ENCODE data around the gene S1PR3. TPM values are rescaled to one million over a fixed set of nuclear protein-coding genes. Genes with fewer than 3 reads are reported as not detected.
A peak's percentile ranks its signal among the peaks of the same experiment; 100 is the strongest.
"Not testable (repeated sequence)": the region's sequence is repeated elsewhere in the genome, so short reads cannot be mapped to it uniquely, and the experiment has no call there.

The S1PR3 gene
- total RNA-seq: 3.4 and 3.8 TPM in 2 replicates

DNA sequence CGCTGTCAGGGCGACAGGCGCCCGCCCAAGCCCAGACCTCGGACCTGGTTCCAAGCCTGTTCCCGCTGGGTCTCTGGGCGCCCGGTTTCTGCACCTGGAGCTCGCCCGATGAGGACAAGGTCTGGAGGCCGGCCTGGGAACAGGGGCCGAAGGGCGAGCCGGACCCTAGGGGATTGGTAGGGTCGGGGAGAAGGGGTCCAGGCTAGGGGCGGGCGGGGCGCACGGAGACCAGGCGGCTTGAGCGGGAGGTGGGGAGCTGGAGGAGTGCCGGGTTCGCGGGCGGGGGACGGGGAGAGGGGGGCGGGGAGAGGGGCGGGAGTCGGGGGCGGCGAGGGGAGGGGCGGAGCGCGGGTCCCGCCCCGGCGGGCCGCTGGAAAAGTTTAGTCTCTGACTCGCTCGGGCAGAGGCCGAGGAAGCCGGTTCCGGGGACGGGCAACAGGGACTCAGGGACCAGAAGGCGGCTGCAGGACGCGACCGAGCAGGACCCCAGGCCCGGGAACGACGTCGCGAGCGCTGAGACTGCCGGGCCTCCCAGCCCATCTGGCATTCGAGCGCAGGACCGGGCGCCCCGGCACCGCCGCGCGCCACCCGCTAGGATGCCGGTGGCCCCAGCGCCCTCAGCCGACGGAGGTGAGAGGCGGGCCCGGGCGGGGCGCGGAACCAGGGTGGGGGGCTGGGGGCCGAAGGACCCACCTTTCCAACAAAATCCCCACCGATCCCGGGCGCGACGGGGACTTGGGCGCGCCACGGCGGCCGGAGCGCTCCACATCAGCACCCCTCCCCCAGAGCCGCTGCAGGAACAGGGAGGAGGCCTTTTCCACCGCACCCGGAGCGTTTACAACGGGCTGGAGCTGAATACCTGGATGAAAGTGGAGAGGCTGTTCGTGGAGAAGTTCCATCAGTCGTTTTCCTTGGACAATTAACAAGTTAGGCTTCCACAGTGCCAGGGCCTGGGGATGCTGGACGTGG, at the start of gene S1PR3:
Gene S1PR3 (plus strand): TSS at position 403 of the 969 bp plus-strand sequence. CDS start 9,733 bp downstream, outside the sequence.
- H3K27ac Mint-ChIP-seq: no peak within 1 kb of the TSS
- intact Hi-C loops (cut with micrococcal nuclease): no loop called here
- peaks cover 22% of the 10 kb centered on the region for H3K4me1 Mint-ChIP-seq
- no peaks in the 10 kb centered on the region for H3K9me3 Mint-ChIP-seq
- peak within 1 kb of the TSS; percentile 71 for H3K4me3 Mint-ChIP-seq
- H3K36me3 Mint-ChIP-seq (ENCODE audit: low read depth): no peaks in the 10 kb centered on the region
- H3K27me3 Mint-ChIP-seq: peaks cover 37% of the 10 kb centered on the region
- DNase-seq: peak; percentile 75

DNA sequence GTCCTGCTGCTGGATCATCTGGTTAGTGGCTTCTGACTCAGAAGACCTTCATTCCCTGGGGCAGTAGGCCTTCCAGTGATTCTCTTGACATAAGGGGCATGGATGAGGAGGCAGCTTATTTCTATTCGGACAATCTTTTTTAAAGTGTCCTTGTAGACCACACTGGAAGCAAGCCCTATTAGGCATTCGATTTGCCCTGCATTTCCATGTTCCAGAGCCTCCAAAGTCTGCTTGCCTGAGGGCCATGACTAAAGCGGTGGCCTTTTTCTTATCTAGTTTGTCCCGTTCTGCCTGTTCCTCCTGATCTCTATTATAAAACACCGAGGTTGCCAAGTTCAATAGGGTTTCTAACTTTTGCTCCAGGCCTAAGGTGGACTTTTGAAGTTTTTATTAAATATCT, 49.7 kb upstream of the S1PR3 start:
- intact Hi-C loops (cut with micrococcal nuclease); H3K9me3 Mint-ChIP-seq; H3K27ac Mint-ChIP-seq; H3K4me1 Mint-ChIP-seq; H3K4me3 Mint-ChIP-seq; DNase-seq; H3K36me3 Mint-ChIP-seq (ENCODE audit: low read depth): not testable (repeated sequence)
- H3K27me3 Mint-ChIP-seq: peaks cover 14% of the 10 kb centered on the region

DNA sequence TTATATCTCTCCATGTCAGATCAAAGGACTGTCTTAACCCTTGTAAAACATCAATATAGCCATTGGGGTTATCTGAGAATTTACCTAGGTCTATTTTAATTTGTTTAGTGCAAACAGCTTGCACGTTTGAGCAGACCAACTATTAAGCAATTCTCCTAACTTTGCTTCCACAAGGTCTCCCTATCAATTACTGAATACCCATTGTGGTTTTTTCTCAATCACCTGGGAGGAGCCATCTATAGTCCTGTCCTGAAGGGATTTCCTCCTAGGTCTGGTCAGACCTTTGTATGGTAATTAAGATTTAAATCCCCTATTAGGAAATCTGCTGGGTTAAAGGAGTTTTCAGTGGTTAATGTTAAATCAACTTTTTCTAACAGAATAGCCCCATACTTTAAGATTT, 48.9 kb upstream of the S1PR3 start:
- Mint-ChIP-seq H3K27me3 (peaks cover 15% of the 10 kb centered on the region), H3K9me3 (no peaks in the 10 kb centered on the region), H3K27ac (no peak overlapping the region), H3K4me1 (no peaks in the 10 kb centered on the region), H3K4me3 (no peak overlapping the region), H3K36me3 (ENCODE audit: low read depth) (no peaks in the 10 kb centered on the region)
- intact Hi-C loops (cut with micrococcal nuclease): no loop called here
- DNase-seq: no peak

GRCh38 chr9:88945636-88946333, 45.5 kb upstream of the S1PR3 start:
- no peak for DNase-seq
- no peak overlapping the region for H3K4me3 Mint-ChIP-seq
- intact Hi-C loops (cut with micrococcal nuclease): no loop called here
- peaks cover 6% of the 10 kb centered on the region for H3K4me1 Mint-ChIP-seq
- peaks cover 15% of the 10 kb centered on the region for H3K27me3 Mint-ChIP-seq
- H3K9me3 Mint-ChIP-seq: no peaks in the 10 kb centered on the region
- H3K36me3 Mint-ChIP-seq (ENCODE audit: low read depth): no peaks in the 10 kb centered on the region
- H3K27ac Mint-ChIP-seq: no peak overlapping the region

DNA sequence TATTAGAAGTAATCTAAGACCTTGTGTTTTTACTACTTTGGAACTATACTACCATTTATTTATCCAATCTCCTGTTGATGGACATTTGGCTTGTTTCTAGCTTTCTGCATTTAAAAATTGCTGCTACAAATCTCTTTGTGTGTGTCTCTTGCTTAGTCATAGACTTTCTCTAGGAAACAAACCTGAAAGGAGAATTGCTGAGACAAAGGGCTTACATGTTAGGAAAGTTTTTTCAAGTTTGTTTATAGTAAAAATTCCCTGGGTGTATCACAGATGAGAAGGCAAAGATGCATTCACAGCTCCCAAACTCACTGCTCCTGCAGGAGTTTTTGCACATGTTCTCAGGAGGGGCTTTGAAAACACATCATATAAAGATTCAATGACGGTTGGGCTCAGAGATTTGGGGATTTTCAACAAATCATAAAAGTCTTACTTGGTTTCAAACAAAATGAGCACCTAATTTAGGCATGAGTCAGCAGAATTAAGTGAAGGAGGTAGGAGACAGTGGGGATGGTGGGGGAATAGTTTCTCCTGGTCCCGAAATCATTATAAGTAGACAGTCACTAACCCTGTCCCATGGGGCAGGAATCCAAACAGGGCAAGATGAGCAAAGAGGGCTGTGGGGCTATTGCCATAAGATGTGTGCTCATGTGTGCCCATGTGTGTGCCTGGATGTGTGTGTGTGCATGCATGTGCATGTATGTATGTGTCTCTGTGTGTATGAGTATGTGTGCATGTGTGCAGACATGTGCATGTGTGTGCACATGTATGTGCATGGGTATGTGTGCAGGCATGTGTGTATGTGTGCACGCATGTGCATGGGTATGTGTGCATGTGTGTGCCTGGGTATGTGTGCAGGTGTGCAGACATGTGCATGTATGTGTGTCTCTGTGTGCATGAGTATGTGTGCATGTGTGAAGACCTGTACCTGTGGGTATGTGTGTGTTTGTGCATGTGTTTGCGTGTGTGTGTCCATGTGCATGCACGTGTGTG, 43.4 kb upstream of the S1PR3 start:
- Mint-ChIP-seq H3K27ac (no peak overlapping the region), H3K9me3 (no peaks in the 10 kb centered on the region), H3K4me3 (no peak overlapping the region), H3K36me3 (ENCODE audit: low read depth) (no peaks in the 10 kb centered on the region), H3K27me3 (peaks cover 15% of the 10 kb centered on the region), H3K4me1 (peaks cover 6% of the 10 kb centered on the region)
- DNase-seq: no peak
- intact Hi-C loops (cut with micrococcal nuclease): no loop called here

GRCh38 chr9:88949425-88949824, 41.8 kb upstream of the S1PR3 start:
- no peak for DNase-seq
- intact Hi-C loops (cut with micrococcal nuclease): no loop called here
- Mint-ChIP-seq H3K4me1 (peaks cover 8% of the 10 kb centered on the region), H3K27ac (no peak overlapping the region), H3K27me3 (peaks cover 17% of the 10 kb centered on the region), H3K36me3 (ENCODE audit: low read depth) (no peaks in the 10 kb centered on the region), H3K4me3 (no peak overlapping the region), H3K9me3 (no peaks in the 10 kb centered on the region)

- Mint-ChIP-seq H3K27ac (no peak overlapping the region), H3K4me1 (peaks cover 8% of the 10 kb centered on the region), H3K4me3 (no peak overlapping the region), H3K27me3 (peaks cover 15% of the 10 kb centered on the region), H3K36me3 (ENCODE audit: low read depth) (no peaks in the 10 kb centered on the region), H3K9me3 (no peaks in the 10 kb centered on the region)
- intact Hi-C loops (cut with micrococcal nuclease): loop anchor here (5.0 kb wide), 1 partner anchor 37 kb away; no protein-coding TSS in a partner anchor
- DNase-seq: no peak
Measured at GRCh38 chr9:88949961-88950340, 41.3 kb upstream of the S1PR3 start.

- Mint-ChIP-seq H3K4me1 (peaks cover 8% of the 10 kb centered on the region), H3K36me3 (ENCODE audit: low read depth) (no peaks in the 10 kb centered on the region), H3K27ac (no peak overlapping the region), H3K4me3 (no peak overlapping the region), H3K27me3 (peaks cover 11% of the 10 kb centered on the region), H3K9me3 (no peaks in the 10 kb centered on the region)
- DNase-seq: no peak
- intact Hi-C loops (cut with micrococcal nuclease): loop anchor here (5.0 kb wide), 1 partner anchor 37 kb away; no protein-coding TSS in a partner anchor
Measured at GRCh38 chr9:88950341-88951154, 40.7 kb upstream of the S1PR3 start.

- H3K9me3 Mint-ChIP-seq: no peaks in the 10 kb centered on the region
- no peak overlapping the region for H3K27ac Mint-ChIP-seq
- no peaks in the 10 kb centered on the region for H3K36me3 Mint-ChIP-seq (ENCODE audit: low read depth)
- DNase-seq: no peak
- intact Hi-C loops (cut with micrococcal nuclease): loop anchor here (5.0 kb wide), 1 partner anchor 36 kb away; no protein-coding TSS in a partner anchor
- peaks cover 8% of the 10 kb centered on the region for H3K4me1 Mint-ChIP-seq
- H3K27me3 Mint-ChIP-seq: peaks cover 11% of the 10 kb centered on the region
- no peak overlapping the region for H3K4me3 Mint-ChIP-seq
Measured at GRCh38 chr9:88951155-88951542, 40.1 kb upstream of the S1PR3 start.

DNA sequence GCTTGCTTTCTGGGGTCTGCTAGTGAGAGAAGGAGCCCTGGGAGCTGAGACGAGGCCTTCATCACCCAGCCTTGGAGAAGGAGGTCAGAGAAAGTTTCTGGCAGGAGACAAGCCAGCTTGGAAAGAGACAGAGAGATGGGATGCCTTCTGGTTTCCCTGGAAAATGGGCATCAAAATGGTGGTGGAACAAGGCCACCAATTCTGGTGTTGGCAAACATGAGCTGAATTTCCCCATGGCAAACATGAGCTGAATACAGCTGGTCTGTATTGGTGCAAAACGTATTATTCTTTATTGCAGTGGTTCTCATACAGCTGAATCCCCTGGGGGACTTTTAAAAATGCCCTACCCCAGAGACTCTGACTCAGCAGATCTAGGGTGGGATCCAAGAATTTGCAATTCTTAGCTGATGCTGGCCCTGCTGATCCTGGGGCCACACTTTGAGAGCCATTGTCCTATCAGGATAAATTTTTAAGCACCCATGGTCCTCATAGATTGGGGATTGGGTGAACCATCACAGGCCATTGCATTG, 39.1 kb upstream of the S1PR3 start:
- H3K27me3 Mint-ChIP-seq: peaks cover 9% of the 10 kb centered on the region
- intact Hi-C loops (cut with micrococcal nuclease): loop anchor here (5.0 kb wide), 1 partner anchor 35 kb away; no protein-coding TSS in a partner anchor

DNA sequence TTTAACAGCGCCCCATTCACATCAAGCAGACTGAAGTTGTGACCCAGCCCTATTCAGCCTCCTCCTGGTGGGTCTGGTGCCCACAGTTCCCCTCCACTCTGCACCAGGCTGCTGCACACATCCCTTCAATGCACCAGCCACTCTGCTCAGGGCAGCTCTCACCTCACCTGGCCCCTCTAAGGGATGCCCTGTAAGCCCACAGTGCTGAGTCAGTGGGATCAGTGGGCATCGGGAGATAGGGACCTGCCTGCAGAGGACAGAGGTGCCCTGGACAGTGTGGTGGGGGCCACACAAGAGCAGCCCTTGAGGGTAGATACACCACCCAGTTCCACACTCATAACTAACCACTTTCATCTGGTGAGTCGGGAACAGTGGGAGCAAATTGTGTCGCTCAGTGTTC, 38.3 kb upstream of the S1PR3 start:
- H3K9me3 Mint-ChIP-seq: no peaks in the 10 kb centered on the region
- intact Hi-C loops (cut with micrococcal nuclease): loop anchor here (5.0 kb wide), 1 partner anchor 34 kb away; no protein-coding TSS in a partner anchor

More for the DNA sequence above, 39.1 kb upstream of the S1PR3 start:
- peaks cover 8% of the 10 kb centered on the region for H3K4me1 Mint-ChIP-seq
- no peak overlapping the region for H3K4me3 Mint-ChIP-seq
- no peaks in the 10 kb centered on the region for H3K36me3 Mint-ChIP-seq (ENCODE audit: low read depth)
- no peaks in the 10 kb centered on the region for H3K9me3 Mint-ChIP-seq
- no peak overlapping the region for H3K27ac Mint-ChIP-seq
- DNase-seq: no peak

GRCh38 chr9:88953381-88954029, 37.8 kb upstream of the S1PR3 start:
- Mint-ChIP-seq H3K4me1 (peaks cover 8% of the 10 kb centered on the region), H3K27ac (no peak overlapping the region), H3K36me3 (ENCODE audit: low read depth) (no peaks in the 10 kb centered on the region), H3K4me3 (no peak overlapping the region), H3K9me3 (no peaks in the 10 kb centered on the region), H3K27me3 (peaks cover 6% of the 10 kb centered on the region)
- DNase-seq: no peak
- intact Hi-C loops (cut with micrococcal nuclease): loop anchor here (5.0 kb wide), 1 partner anchor 34 kb away; no protein-coding TSS in a partner anchor

More for the DNA sequence above, 38.3 kb upstream of the S1PR3 start:
- no peak for DNase-seq
- H3K27ac Mint-ChIP-seq: no peak overlapping the region
- no peak overlapping the region for H3K4me3 Mint-ChIP-seq
- peaks cover 7% of the 10 kb centered on the region for H3K27me3 Mint-ChIP-seq
- H3K36me3 Mint-ChIP-seq (ENCODE audit: low read depth): no peaks in the 10 kb centered on the region
- peaks cover 8% of the 10 kb centered on the region for H3K4me1 Mint-ChIP-seq
